AG04450 (cell line): Measurements from ENCODE around the gene PYGL. TPM values are rescaled to one million over a fixed set of nuclear protein-coding genes. Genes with fewer than 3 reads are reported as not detected.

ENCODE experiments used
- CTCF ChIA-PET: fragments of 300-600, 350-600 bp; formaldehyde crosslinking; extraction: SDS; loops from one replicate; lab custom pipeline; 2022; ENCODE audit warnings: antibody characterized with exemption, inconsistent platforms; lab: Charles Lee
- POLR2A ChIA-PET: fragments of 350-600 bp; formaldehyde crosslinking; extraction: SDS; loops from one replicate; lab custom pipeline; 2021; ENCODE audit warnings: antibody characterized with exemption, inconsistent platforms; lab: Yijun Ruan, JAX
- DNase-seq: peaks from one replicate; pipeline ENCODE4 v3.0.0-alpha.2; 2011; ENCODE audit warnings: low read depth, low spot score
- H3K27ac ChIP-seq: one replicate; pipeline ENCODE4 v1.5.1; 2012; ENCODE audit warnings: low read depth, low read length, control low read depth
- H3K27me3 ChIP-seq: one replicate; pipeline ENCODE4 v1.6.0; 2012; ENCODE audit warnings: low read length; ENCODE audit not compliant: control insufficient read depth, insufficient read depth
- H3K4me3 ChIP-seq: 2 replicates; pipeline ENCODE4 v1.5.1; 2011; ENCODE audit warnings: mild to moderate bottlenecking, low read depth, low read length, control low read depth
- H3K9me3 ChIP-seq: 2 replicates; pipeline ENCODE4 v1.5.1; 2012; ENCODE audit warnings: low read length; ENCODE audit not compliant: control insufficient read depth, insufficient read depth
- CTCF ChIP-seq: IDR thresholded peaks from 2 replicates; pipeline ENCODE4 v1.5.1; 2011; ENCODE audit warnings: low read depth, low read length, control low read depth, inconsistent platforms
- polyA plus RNA-seq: library from polyadenylated mRNA; depleted of rRNA; stranded (reverse); fragments of >200 nt; gene quantifications from 2 replicates; pipeline ENCODE4 v1.2.3, GENCODE V29; 2011

PYGL gene
- polyA plus RNA-seq, 1 experiment, result 60.4 TPM

- H3K4me3 ChIP-seq, result no peak overlapping the region
- H3K27me3 ChIP-seq, result peaks cover 3% of the 10 kb centered on the region
- CTCF ChIA-PET, result interaction anchor here (1.8 kb wide), 1 partner anchor 14 kb away, joined by 12 read pairs; no protein-coding TSS in a partner anchor
- H3K27ac ChIP-seq, result no peak overlapping the region
- no peaks in the 10 kb centered on the region for H3K9me3 ChIP-seq
- no peak for DNase-seq
- no peak for TF ChIP-seq CTCF
- POLR2A ChIA-PET, result no interaction called here
These were observed 69.5 kb downstream of the PYGL start for GRCh38 chr14:50874757-50875156.

- DNase-seq, result no peak
- POLR2A ChIA-PET, result no interaction called here
- CTCF ChIA-PET, result interaction anchor here (1.6 kb wide), 1 partner anchor 12 kb away, joined by 10 read pairs; no protein-coding TSS in a partner anchor
- H3K27ac ChIP-seq, result no peak within 1 kb of the TSS
- H3K4me3 ChIP-seq, result peak within 1 kb of the TSS; percentile 34; the same call in 1 of the 2 replicates
- no peak for TF ChIP-seq CTCF
- no peaks in the 10 kb centered on the region for H3K9me3 ChIP-seq
- peaks cover 3% of the 10 kb centered on the region for H3K27me3 ChIP-seq
These were observed 72.2 kb downstream of the PYGL start, which contains the start of gene ABHD12B for GRCh38 chr14:50871914-50872732. ABHD12B (plus strand) TSS chr14:50872053; CDS start chr14:50872175, 122 bp downstream.

- Histone ChIP-seq H3K9me3 (no peaks in the 10 kb centered on the region), H3K4me3 (no peak overlapping the region), H3K27ac (no peak overlapping the region), H3K27me3 (peaks cover 3% of the 10 kb centered on the region)
- CTCF ChIA-PET, result interaction anchor here (1.6 kb wide), 1 partner anchor 11 kb away, joined by 10 read pairs; no protein-coding TSS in a partner anchor
- TF ChIP-seq CTCF, result no peak
- POLR2A ChIA-PET, result no interaction called here
- no peak for DNase-seq
These were observed 73.1 kb downstream of the PYGL start for GRCh38 chr14:50871228-50871627.

GRCh38 chr14:50865391-50866076, 78.7 kb downstream of the PYGL start:
- ChIA-PET CTCF (interaction anchor here (0.7 to 1.6 kb wide), 3 partner anchors 10 to 207 kb away, joined by 3 read pairs; no protein-coding TSS in a partner anchor), POLR2A (no interaction called here)
- peak overlapping the region; percentile 73 for H3K27ac ChIP-seq
- no peaks in the 10 kb centered on the region for H3K27me3 ChIP-seq
- no peak for TF ChIP-seq CTCF
- no peak overlapping the region for H3K4me3 ChIP-seq
- no peaks in the 10 kb centered on the region for H3K9me3 ChIP-seq
- DNase-seq, result peak; percentile 34
